Fibroblast of villous mesenchyme (primary cell): ENCODE measurements around the gene ADD1. TPM values are rescaled to one million over a fixed set of nuclear protein-coding genes. Genes with fewer than 3 reads are reported as not detected.
A peak's percentile ranks its signal among the peaks of the same experiment; 100 is the strongest.
"Not testable (repeated sequence)": the region's sequence is repeated elsewhere in the genome, so short reads cannot be mapped to it uniquely, and the experiment has no call there.

Source experiments
- DNase-seq: peaks from one replicate; pipeline ENCODE4 v3.0.0-alpha.2; 2010; ENCODE audit warnings: low read depth
- H3K4me3 ChIP-seq: 2 replicates; pipeline ENCODE4 v1.5.1; 2011; ENCODE audit warnings: low read depth, mild to moderate bottlenecking, low read length
- CTCF ChIP-seq: IDR thresholded peaks from 2 replicates; pipeline ENCODE4 v1.5.1; 2012; ENCODE audit warnings: low read depth, mild to moderate bottlenecking, low read length; ENCODE audit not compliant: insufficient read depth
- total RNA-seq: library from RNA; depleted of rRNA; stranded (reverse); fragments of >200 nt; gene quantifications from 2 replicates; pipeline ENCODE4 v1.2.3, GENCODE V29; 2012

ADD1 gene
- total RNA-seq, 1 donor, result 212 TPM

GRCh38 chr4:2935762-2936743 lies 92.4 kb downstream of the ADD1 start:
- TF ChIP-seq CTCF, result no peak
- DNase-seq, result peak; percentile 87
- H3K4me3 ChIP-seq, result peak overlapping the region; percentile 86

- TF ChIP-seq CTCF, result no peak
- H3K4me3 ChIP-seq, result no peak overlapping the region
- peak; percentile 66 for DNase-seq
Observed at GRCh38 chr4:2936773-2937145, 93.1 kb downstream of the ADD1 start.

GRCh38 chr4:2937146-2937857 lies 93.7 kb downstream of the ADD1 start:
- DNase-seq, result no peak

GRCh38 chr4:2937986-2938385 lies 94.3 kb downstream of the ADD1 start:
- TF ChIP-seq CTCF, result no peak
- no peak for DNase-seq
- H3K4me3 ChIP-seq, result no peak overlapping the region

More at GRCh38 chr4:2937146-2937857, 93.7 kb downstream of the ADD1 start:
- no peak overlapping the region for H3K4me3 ChIP-seq
- no peak for TF ChIP-seq CTCF

GRCh38 chr4:2938411-2938810 lies 94.8 kb downstream of the ADD1 start:
- DNase-seq, H3K4me3 ChIP-seq: not testable (repeated sequence)

- no peak overlapping the region for H3K4me3 ChIP-seq
- DNase-seq, result no peak
- TF ChIP-seq CTCF, result no peak
Observed at GRCh38 chr4:2938906-2939305, 95.3 kb downstream of the ADD1 start.
